Smooth muscle cell (in vitro differentiated cells): ENCODE measurements around the gene ACE2. TPM values are rescaled to one million over a fixed set of nuclear protein-coding genes. Genes with fewer than 3 reads are reported as not detected.

ENCODE experiments used
- DNase-seq: peaks from one replicate; lab custom pipeline; 2025; ENCODE audit not compliant: unreplicated experiment; lab: John Stamatoyannopoulos, UW
- H2AFZ ChIP-seq: fragments of 200-600 bp; sonication (generic); 2 replicates; pipeline ENCODE4 v1.6.0; 2016; ENCODE audit warnings: antibody characterized with exemption, low read depth, mild to moderate bottlenecking
- H3F3A ChIP-seq: fragments of 200-600 bp; sonication (generic); 2 replicates; pipeline ENCODE4 v1.6.0; 2017; ENCODE audit warnings: antibody characterized with exemption, low read depth
- H3K27ac ChIP-seq: fragments of 200-600 bp; sonication (generic); 2 replicates; pipeline ENCODE4 v1.5.1; 2016; ENCODE audit warnings: low read depth, mild to moderate bottlenecking
- H3K27me3 ChIP-seq: fragments of 200-600 bp; sonication (generic); 2 replicates; pipeline ENCODE4 v1.6.1; 2016; ENCODE audit warnings: low read depth, mild to moderate bottlenecking
- H3K36me3 ChIP-seq: fragments of 200-600 bp; sonication (generic); 2 replicates; pipeline ENCODE4 v1.5.1; 2016; ENCODE audit warnings: low read depth
- H3K4me1 ChIP-seq: fragments of 200-600 bp; sonication (generic); 2 replicates; pipeline ENCODE4 v1.5.1; 2016; ENCODE audit warnings: low read depth
- H3K4me2 ChIP-seq: fragments of 200-600 bp; sonication (generic); 2 replicates; pipeline ENCODE4 v1.6.0; 2016; ENCODE audit warnings: mild to moderate bottlenecking
- H3K4me3 ChIP-seq: fragments of 200-600 bp; sonication (generic); 2 replicates; pipeline ENCODE4 v1.5.1; 2016; ENCODE audit warnings: mild to moderate bottlenecking
- H3K79me2 ChIP-seq: fragments of 200-600 bp; sonication (generic); 2 replicates; pipeline ENCODE4 v1.6.0; 2016; ENCODE audit warnings: low read depth, mild to moderate bottlenecking
- H3K9ac ChIP-seq: fragments of 200-600 bp; sonication (generic); 2 replicates; pipeline ENCODE4 v1.6.0; 2016; ENCODE audit warnings: low read depth
- H3K9me3 ChIP-seq: fragments of 200-600 bp; sonication (generic); replicated peaks from 2 replicates; pipeline ENCODE4 v1.5.1; 2016; ENCODE audit warnings: low read depth
- H4K20me1 ChIP-seq: fragments of 200-600 bp; sonication (generic); 2 replicates; pipeline ENCODE4 v1.6.0; 2016; ENCODE audit warnings: low read depth
- CTCF ChIP-seq: fragments of 200-600 bp; sonication (generic); IDR thresholded peaks from 2 replicates; pipeline ENCODE4 v1.5.1; 2017; ENCODE audit warnings: borderline replicate concordance, mild to moderate bottlenecking, antibody characterized with exemption; ENCODE audit not compliant: insufficient read depth, poor library complexity, severe bottlenecking
- WGBS: methylation state at CpG from one replicate; pipeline ENCODE4 v1.1.7; 2016; ENCODE audit warnings: low lambda C conversion rate; 5-methylcytosine and 5-hydroxymethylcytosine counted together
- polyA plus RNA-seq: library from polyadenylated mRNA; unstranded; fragments of >200 nt; fragmentation: Nextera tagmentation; extraction: Ambion mirVana; gene quantifications from 2 replicates; pipeline ENCODE4 v1.2.1, GENCODE V29; 2016
- total RNA-seq: library from RNA; depleted of rRNA; stranded (reverse); fragments of >200 nt; gene quantifications from 2 replicates; pipeline ENCODE4 v1.2.3, GENCODE V29; 2014

ACE2 gene
- total and polyA plus RNA-seq, 2 experiments from 2014 or later = 1.0 to 1.6 TPM

GRCh38 chrX:15546745-15547144, 54.0 kb downstream of the ACE2 start:
- Histone ChIP-seq H3K27me3 (no peaks in the 10 kb centered on the region), H4K20me1 (no peaks in the 10 kb centered on the region), H3F3A (no peaks in the 10 kb centered on the region), H3K4me3 (no peak overlapping the region), H3K9me3 (no peaks in the 10 kb centered on the region), H3K9ac (no peak overlapping the region), H3K4me1 (no peaks in the 10 kb centered on the region), H2AFZ (no peak overlapping the region), H3K36me3 (no peaks in the 10 kb centered on the region), H3K79me2 (no peaks in the 10 kb centered on the region), H3K4me2 (no peak overlapping the region), H3K27ac (no peak overlapping the region)
- no peak for TF ChIP-seq CTCF
- DNase-seq = no peak
- WGBS = 84% methylated on average over 5 of the region's 5 CpGs

GRCh38 chrX:15530318-15530717, 70.4 kb downstream of the ACE2 start:
- Histone ChIP-seq H2AFZ (no peak overlapping the region), H4K20me1 (no peaks in the 10 kb centered on the region), H3K9ac (no peak overlapping the region), H3K4me3 (no peak overlapping the region), H3K79me2 (no peaks in the 10 kb centered on the region), H3K4me2 (no peak overlapping the region), H3K27ac (no peak overlapping the region), H3K27me3 (no peaks in the 10 kb centered on the region), H3F3A (no peaks in the 10 kb centered on the region), H3K9me3 (no peaks in the 10 kb centered on the region), H3K36me3 (no peaks in the 10 kb centered on the region), H3K4me1 (no peaks in the 10 kb centered on the region)
- no peak for DNase-seq
- WGBS = 83% methylated on average over 6 of the region's 6 CpGs
- TF ChIP-seq CTCF = no peak

DNA sequence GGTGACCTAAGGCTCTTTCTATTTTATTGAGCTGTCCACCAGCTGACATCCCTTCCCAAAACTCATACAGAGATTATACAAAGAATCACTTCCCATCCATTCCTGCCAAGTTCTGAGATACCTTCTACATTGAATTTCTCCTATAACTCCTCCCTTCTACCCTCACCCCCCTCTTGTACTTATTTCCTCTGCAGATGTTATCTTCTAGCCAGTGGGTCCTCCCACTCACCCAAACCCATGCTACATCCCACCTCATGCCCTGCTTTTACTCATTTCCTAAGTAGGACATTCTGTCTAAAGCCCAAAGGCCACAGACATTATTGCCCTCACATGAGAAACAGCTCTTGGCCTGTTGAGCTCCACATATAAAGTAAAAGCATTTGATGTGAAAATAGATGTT, 71.6 kb downstream of the ACE2 start:
- Histone ChIP-seq H4K20me1 (no peaks in the 10 kb centered on the region), H3K27ac (no peak overlapping the region), H3K9ac (no peak overlapping the region), H3K36me3 (no peaks in the 10 kb centered on the region), H3K4me2 (no peak overlapping the region), H3K4me1 (peaks cover 3% of the 10 kb centered on the region), H3F3A (no peaks in the 10 kb centered on the region), H3K9me3 (no peaks in the 10 kb centered on the region), H2AFZ (no peak overlapping the region), H3K27me3 (no peaks in the 10 kb centered on the region), H3K4me3 (no peak overlapping the region), H3K79me2 (no peaks in the 10 kb centered on the region)
- DNase-seq = no peak
- no peak for TF ChIP-seq CTCF

DNA sequence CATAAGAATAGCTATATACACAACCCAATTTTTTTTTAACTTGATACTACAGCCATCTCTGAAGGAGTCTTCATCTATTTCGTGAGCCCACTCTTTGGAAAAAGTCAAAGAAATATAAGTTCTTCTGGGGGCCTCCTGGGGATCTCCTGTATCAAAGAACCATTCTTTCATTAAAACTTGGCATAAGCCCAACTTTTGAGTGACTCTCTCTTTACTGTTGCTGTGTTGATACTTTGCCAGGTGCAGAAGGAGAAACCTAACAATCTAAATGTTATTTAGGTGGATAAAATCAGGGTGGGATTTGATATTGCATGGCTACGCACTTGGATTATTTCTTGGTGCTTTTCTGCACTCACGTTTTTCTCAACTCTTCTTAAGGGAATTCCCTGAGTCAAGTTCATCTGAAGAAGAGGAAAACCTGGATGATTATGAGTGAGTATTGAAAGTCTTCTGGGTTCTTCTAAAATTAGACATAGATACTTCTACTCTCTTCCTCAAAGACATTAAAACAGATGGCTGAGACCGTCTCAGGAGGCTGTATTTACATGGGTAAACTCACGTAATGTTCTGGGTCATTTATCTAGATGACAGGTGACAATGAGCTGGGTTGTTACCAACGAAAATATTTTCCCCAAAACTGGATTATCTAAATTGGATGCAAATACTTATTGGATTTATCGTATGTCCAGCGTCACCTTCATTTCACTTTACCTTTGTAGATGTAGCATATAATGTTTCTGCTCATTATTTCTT, 74.9 kb downstream of the ACE2 start:
- Histone ChIP-seq H3K79me2 (no peaks in the 10 kb centered on the region), H4K20me1 (no peaks in the 10 kb centered on the region), H3K4me1 (peaks cover 3% of the 10 kb centered on the region), H3K27ac (no peak overlapping the region), H3K4me3 (no peak overlapping the region), H3K4me2 (no peak overlapping the region), H3K9ac (no peak overlapping the region), H2AFZ (no peak overlapping the region), H3F3A (no peaks in the 10 kb centered on the region), H3K36me3 (no peaks in the 10 kb centered on the region), H3K27me3 (no peaks in the 10 kb centered on the region), H3K9me3 (no peaks in the 10 kb centered on the region)
- no peak for DNase-seq
- no peak for TF ChIP-seq CTCF
- 85% methylated on average over 8 of the region's 8 CpGs for WGBS
